K562 (cell line): ENCODE measurements around the gene TNK2. TPM values are rescaled to one million over a fixed set of nuclear protein-coding genes. Genes with fewer than 3 reads are reported as not detected.

ENCODE experiments used
- BCL6 ChIP-seq: fragments of 250-450 bp; sonication (Bioruptor Pico); IDR thresholded peaks from 2 replicates; pipeline ENCODE4 v1.4.0; 2020
- DEAF1 ChIP-seq: fragments of 450-650 bp; formaldehyde crosslinking; IDR thresholded peaks from 2 replicates; pipeline ENCODE4 v1.4.0; 2020; ENCODE audit warnings: mild to moderate bottlenecking, moderate library complexity
- ESRRA ChIP-seq: fragments of 450-650 bp; IDR thresholded peaks from 2 replicates; pipeline ENCODE4 v1.6.1; 2014; ENCODE audit warnings: low read depth, mild to moderate bottlenecking, moderate library complexity, borderline replicate concordance
- HIVEP1 ChIP-seq: fragments of 250-450 bp; sonication (Bioruptor Pico); IDR thresholded peaks from 2 replicates; pipeline ENCODE4 v1.4.0; 2020; ENCODE audit warnings: mild to moderate bottlenecking
- IRF9 ChIP-seq: fragments of 450-650 bp; IDR thresholded peaks from 2 replicates; pipeline ENCODE4 v1.6.1; 2016; ENCODE audit warnings: missing biosample characterization, missing genetic modification characterization
- MAFK ChIP-seq: IDR thresholded peaks from 2 replicates; pipeline ENCODE4 v1.6.1; 2011; ENCODE audit warnings: low read length, improper control_type of control experiment
- POLR2AphosphoS2 ChIP-seq: IDR thresholded peaks from 2 replicates; pipeline ENCODE4 v1.6.1; 2012; ENCODE audit warnings: low read length, improper control_type of control experiment
- POLR2G ChIP-seq: fragments of 200-400 bp; formaldehyde crosslinking; IDR thresholded peaks from 2 replicates; pipeline ENCODE4 v1.6.1; 2017; ENCODE audit warnings: low read depth, mild to moderate bottlenecking, antibody characterized with exemption, low read length, moderate library complexity
- RBM14 ChIP-seq: fragments of 200-400 bp; formaldehyde crosslinking; IDR thresholded peaks from 2 replicates; pipeline ENCODE4 v1.6.1; 2018; ENCODE audit warnings: low read depth, mild to moderate bottlenecking, low read length, moderate library complexity, borderline replicate concordance; ENCODE audit not compliant: insufficient read depth
- SMARCA5 ChIP-seq: fragments of 450-650 bp; IDR thresholded peaks from 2 replicates; pipeline ENCODE4 v1.6.1; 2016
- XRCC5 ChIP-seq: fragments of 200-400 bp; formaldehyde crosslinking; IDR thresholded peaks from 2 replicates; pipeline ENCODE4 v1.6.1; 2017; ENCODE audit warnings: low read depth, mild to moderate bottlenecking, low read length
- polyA plus RNA-seq, 8 experiments: library from polyadenylated mRNA; depleted of rRNA in 4 of 8; stranded (reverse) in 5 of 8; unstranded in 3 of 8; fragments of >200 nt; fragmentation: Nextera tagmentation in 2 of 8; fragmentation: Illumina TruSeq in 1 of 8; extraction: Ambion mirVana in 2 of 8; extraction: Trizol in 1 of 8; gene quantifications; 2 replicates each; pipeline versions ENCODE4 v1.2.1 to v1.2.3, GENCODE V29; 2011 to 2014; ENCODE audit warnings: inconsistent platforms in 1 of 8, missing spikeins in 1 of 8
- total RNA-seq, 7 experiments: library from RNA; depleted of rRNA in 6 of 7; stranded (reverse); fragments of >200 nt in 6 of 7; fragmentation: Illumina TruSeq in 2 of 7; extraction: Trizol in 2 of 7; gene quantifications; 2 replicates each; pipeline versions ENCODE4 v1.2.1 to v1.2.3, GENCODE V29; 2011 to 2021; ENCODE audit warnings: low replicate concordance in 1 of 7
- TF ChIP-seq, protein P1 (sequence below): fragments of 150-350 bp; IDR thresholded peaks from 2 replicates; pipeline ENCODE4 v1.6.1; 2014; ENCODE audit warnings: low read depth, mild to moderate bottlenecking, low read length, borderline replicate concordance
- TF ChIP-seq, protein P2 (sequence below): fragments of 250-450 bp; sonication (Bioruptor Pico); IDR thresholded peaks from 2 replicates; pipeline ENCODE4 v1.5.0; 2021; ENCODE audit warnings: mild to moderate bottlenecking, moderate library complexity
- TF ChIP-seq, protein P3 (sequence below): fragments of 250-450 bp; sonication (Bioruptor Pico); IDR thresholded peaks from 2 replicates; pipeline ENCODE4 v1.5.1; 2021; ENCODE audit warnings: mild to moderate bottlenecking

Gene TNK2
- total and polyA plus RNA-seq, 9 of the 15 experiments (the other 6 are each of a cell fraction or from before 2014, with no cell fraction given): 0.03 to 33.8 (median 6.5) TPM

DNA sequence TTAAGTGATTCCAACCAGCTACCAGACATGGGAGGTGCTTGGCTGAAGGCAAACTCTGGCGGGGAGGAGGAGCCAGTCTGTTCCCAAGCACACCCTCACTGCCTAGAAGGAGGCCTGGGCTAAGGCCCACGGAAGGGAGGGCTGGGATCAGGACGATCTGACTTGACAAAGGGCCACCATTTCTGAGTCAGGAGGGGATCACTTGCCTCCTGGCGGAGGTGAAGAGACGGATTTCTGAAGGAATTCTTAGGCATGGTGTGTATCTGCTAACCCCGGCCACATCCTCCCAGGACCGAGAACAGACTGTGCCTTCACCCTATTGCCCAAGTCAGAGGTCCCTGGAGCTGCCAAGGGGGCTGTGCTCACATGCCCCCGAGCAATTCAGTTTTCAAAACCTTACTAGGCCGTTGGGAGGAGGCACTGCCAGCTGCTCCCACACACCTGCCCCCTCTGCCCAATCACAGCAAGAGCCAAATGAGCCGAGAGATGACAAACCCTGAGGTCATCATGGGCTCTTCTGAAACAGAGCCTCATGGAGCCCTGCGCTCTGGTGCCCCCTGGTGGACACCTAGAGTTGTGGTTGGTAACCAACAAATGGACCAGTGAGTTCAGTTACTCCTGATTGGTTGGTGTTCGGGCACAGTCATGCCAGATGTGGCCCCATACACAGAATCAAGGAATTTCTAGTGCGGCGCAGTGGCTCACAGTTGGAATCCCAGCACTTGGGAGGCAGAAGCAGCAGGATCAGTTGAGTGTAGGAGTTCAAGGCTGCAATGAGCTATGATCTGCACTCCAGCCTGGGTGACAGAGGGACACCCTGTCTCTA is 6.5 kb upstream of the TNK2 start (continued):
- TF ChIP-seq MAFK (0 out of 2 replicates have a peak, but pooled peaks have one; percentile 32), HIVEP1 (CRISPR knock-in tag) (no peak), XRCC5 (peak; percentile 83; the same call in 1 of the 2 replicates), DEAF1 (CRISPR knock-in tag) (peak; percentile 80), SMARCA5 (no peak), RBM14 (no peak), ESRRA (peak; percentile 73; the same call in 1 of the 2 replicates), BCL6 (CRISPR knock-in tag) (no peak), POLR2AphosphoS2 (no peak), POLR2G (no peak), IRF9 (tag) (no peak)
- TF ChIP-seq, protein P1, sequence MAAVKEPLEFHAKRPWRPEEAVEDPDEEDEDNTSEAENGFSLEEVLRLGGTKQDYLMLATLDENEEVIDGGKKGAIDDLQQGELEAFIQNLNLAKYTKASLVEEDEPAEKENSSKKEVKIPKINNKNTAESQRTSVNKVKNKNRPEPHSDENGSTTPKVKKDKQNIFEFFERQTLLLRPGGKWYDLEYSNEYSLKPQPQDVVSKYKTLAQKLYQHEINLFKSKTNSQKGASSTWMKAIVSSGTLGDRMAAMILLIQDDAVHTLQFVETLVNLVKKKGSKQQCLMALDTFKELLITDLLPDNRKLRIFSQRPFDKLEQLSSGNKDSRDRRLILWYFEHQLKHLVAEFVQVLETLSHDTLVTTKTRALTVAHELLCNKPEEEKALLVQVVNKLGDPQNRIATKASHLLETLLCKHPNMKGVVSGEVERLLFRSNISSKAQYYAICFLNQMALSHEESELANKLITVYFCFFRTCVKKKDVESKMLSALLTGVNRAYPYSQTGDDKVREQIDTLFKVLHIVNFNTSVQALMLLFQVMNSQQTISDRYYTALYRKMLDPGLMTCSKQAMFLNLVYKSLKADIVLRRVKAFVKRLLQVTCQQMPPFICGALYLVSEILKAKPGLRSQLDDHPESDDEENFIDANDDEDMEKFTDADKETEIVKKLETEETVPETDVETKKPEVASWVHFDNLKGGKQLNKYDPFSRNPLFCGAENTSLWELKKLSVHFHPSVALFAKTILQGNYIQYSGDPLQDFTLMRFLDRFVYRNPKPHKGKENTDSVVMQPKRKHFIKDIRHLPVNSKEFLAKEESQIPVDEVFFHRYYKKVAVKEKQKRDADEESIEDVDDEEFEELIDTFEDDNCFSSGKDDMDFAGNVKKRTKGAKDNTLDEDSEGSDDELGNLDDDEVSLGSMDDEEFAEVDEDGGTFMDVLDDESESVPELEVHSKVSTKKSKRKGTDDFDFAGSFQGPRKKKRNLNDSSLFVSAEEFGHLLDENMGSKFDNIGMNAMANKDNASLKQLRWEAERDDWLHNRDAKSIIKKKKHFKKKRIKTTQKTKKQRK: no peak
- TF ChIP-seq, protein P2, sequence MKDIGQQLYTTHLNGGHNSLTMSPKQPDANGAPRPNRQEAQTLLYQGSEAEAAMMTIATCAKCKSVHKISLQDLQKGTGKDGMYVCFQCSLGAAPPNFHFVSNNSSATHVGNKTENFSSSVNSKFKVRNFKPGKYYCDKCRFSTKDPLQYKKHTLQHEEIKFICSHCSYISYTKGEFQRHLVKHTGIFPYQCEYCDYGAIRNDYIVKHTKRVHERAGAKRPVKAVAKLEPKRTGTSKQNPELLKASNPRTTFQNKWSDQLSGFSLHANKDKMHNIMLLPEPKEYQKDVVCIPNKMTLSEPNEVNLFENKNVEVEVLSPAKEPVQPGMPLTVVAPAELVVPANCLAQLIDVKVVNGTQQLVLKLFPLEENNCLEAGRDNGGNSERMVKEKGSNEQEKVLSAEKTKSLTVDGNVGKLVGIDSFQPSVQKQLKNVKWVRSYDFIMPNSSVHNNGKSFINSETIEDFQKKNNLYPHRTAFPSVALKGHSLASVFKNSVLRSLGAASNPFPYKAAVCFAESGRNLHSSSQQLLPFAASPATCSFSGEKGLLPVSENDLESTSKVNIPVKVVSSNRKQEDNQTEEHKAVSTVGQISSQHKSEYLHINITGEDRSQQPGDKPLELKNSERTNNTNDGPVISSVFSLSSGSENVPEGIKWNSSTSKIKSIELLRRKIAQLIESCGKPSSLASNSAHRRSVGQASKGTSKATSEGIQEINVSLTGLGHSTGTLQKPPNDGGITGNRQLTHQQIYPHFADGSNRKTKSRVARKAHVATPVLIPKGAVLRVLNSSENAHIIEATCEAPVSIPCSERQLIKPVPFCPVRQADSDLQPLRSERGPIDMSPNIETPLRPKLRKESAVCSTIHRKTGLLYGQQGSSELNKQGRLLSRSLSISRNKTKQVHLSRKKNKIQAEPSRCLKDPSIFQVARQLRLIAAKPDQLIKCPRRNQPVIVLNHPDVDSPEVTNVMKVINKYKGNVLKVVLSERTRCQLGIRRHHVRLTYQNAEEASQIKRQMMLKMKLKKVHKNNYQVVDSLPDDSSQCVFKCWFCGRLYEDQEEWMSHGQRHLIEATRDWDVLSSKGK (CRISPR knock-in tag): no peak
- TF ChIP-seq, protein P3, sequence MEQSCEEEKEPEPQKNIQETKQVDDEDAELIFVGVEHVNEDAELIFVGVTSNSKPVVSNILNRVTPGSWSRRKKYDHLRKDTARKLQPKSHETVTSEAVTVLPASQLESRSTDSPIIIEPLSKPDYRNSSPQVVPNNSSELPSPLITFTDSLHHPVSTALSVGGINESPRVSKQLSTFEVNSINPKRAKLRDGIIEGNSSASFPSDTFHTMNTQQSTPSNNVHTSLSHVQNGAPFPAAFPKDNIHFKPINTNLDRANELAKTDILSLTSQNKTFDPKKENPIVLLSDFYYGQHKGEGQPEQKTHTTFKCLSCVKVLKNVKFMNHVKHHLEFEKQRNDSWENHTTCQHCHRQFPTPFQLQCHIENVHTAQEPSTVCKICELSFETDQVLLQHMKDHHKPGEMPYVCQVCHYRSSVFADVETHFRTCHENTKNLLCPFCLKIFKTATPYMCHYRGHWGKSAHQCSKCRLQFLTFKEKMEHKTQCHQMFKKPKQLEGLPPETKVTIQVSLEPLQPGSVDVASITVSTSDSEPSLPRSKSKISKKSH (CRISPR knock-in tag): no peak
